HepG2 (cell line): Measurements from ENCODE around the gene UQCRC2. TPM values are rescaled to one million over a fixed set of nuclear protein-coding genes. Genes with fewer than 3 reads are reported as not detected.

Source experiments
- ATAC-seq: fragments of 200-7000 bp; cut with Tn5 transposase; 3 replicates; pipeline ENCODE4 v1.9.1; 2020; ENCODE audit warnings: mild to moderate bottlenecking, moderate library complexity
- BruUV-seq: library from RNA; stranded (reverse); fragments of 400-500 nt; replicated peaks from 2 replicates; lab custom pipeline; 2021; lab: Mats Ljungman, UMichigan
- CTCF ChIA-PET: fragments of 300-600 bp; formaldehyde crosslinking; extraction: SDS; loops from one replicate; lab custom pipeline; 2021; ENCODE audit warnings: low total read pairs, inconsistent platforms, low intra/inter-chr PET ratio; lab: Yijun Ruan, JAX
- POLR2A ChIA-PET: fragments of 350-600 bp; sonication (Branson Sonifier 250); formaldehyde crosslinking; loops from one replicate; lab custom pipeline; 2020; ENCODE audit warnings: antibody characterized with exemption, inconsistent platforms; lab: Yijun Ruan, JAX
- DNase-seq: peaks from one replicate; pipeline ENCODE4 v3.0.0-alpha.2; 2015; ENCODE audit warnings: low spot score
- FAIRE-seq: peaks from 3 replicates; lab custom pipeline; 2011; peaks lifted over from hg19 to GRCh38; lab: Jason Lieb, UNC
- H2AFZ ChIP-seq: one replicate; pipeline ENCODE4 v1.6.1; 2011; ENCODE audit warnings: low read length, inconsistent platforms
- H3K27ac ChIP-seq: fragments of 300-600 bp; 3 replicates; pipeline ENCODE4 v1.8.0; 2011; ENCODE audit warnings: mixed run types, mild to moderate bottlenecking, mixed read lengths, low read length, inconsistent platforms; ENCODE audit not compliant: insufficient read depth; ENCODE audit errors: extremely low read length
- H3K27me3 ChIP-seq, 2 experiments: fragments of 200-600 bp in 1 of 2; 2 replicates in 1 of 2; 3 replicates in 1 of 2; pipeline versions ENCODE4 v1.6.0 to v1.8.0; 2011; ENCODE audit warnings: low read length in 2 of 2, mild to moderate bottlenecking in 2 of 2, moderate library complexity in 2 of 2, inconsistent platforms in 1 of 2; ENCODE audit not compliant: insufficient read depth in 2 of 2, control insufficient read depth in 1 of 2
- H3K36me3 ChIP-seq, 2 experiments: fragments of 200-600 bp in 1 of 2; replicated peaks in 1 of 2; 2 replicates in 1 of 2; 3 replicates in 1 of 2; pipeline versions ENCODE4 v1.5.1 to v1.8.0; 2011; ENCODE audit warnings: low read length in 2 of 2, inconsistent platforms in 1 of 2; ENCODE audit not compliant: insufficient read depth in 2 of 2, control insufficient read depth in 1 of 2
- H3K4me1 ChIP-seq: 2 replicates; pipeline ENCODE4 v1.5.1; 2012; ENCODE audit warnings: low read length, inconsistent platforms; ENCODE audit not compliant: insufficient read depth
- H3K4me2 ChIP-seq: 2 replicates; pipeline ENCODE4 v1.6.0; 2011; ENCODE audit warnings: low read depth, low read length, inconsistent platforms
- H3K4me3 ChIP-seq, 3 experiments: fragments of 200-600 bp in 1 of 3; sonication (generic), shearing (Covaris generic) in 1 of 3; replicated peaks in 1 of 3; 2 replicates each; pipeline ENCODE4 v1.5.1; 2011 to 2016; ENCODE audit warnings: low read length in 3 of 3, inconsistent platforms in 2 of 3, low read depth in 2 of 3, mild to moderate bottlenecking in 2 of 3, control low read depth in 1 of 3, mixed read lengths in 1 of 3; ENCODE audit not compliant: insufficient read depth in 1 of 3
- H3K79me2 ChIP-seq: one replicate; pipeline ENCODE4 v1.6.1; 2011; ENCODE audit warnings: low read length, inconsistent platforms; ENCODE audit not compliant: insufficient read depth
- H3K9ac ChIP-seq: 2 replicates; pipeline ENCODE4 v1.6.0; 2011; ENCODE audit warnings: mild to moderate bottlenecking, low read depth, low read length, inconsistent platforms; ENCODE audit not compliant: insufficient read depth
- H3K9me3 ChIP-seq: 2 replicates; pipeline ENCODE4 v1.5.1; 2012; ENCODE audit warnings: mild to moderate bottlenecking, low read length
- H4K20me1 ChIP-seq: 2 replicates; pipeline ENCODE4 v1.6.0; 2011; ENCODE audit warnings: inconsistent platforms, mild to moderate bottlenecking, low read length, moderate library complexity; ENCODE audit not compliant: insufficient read depth
- DPF2 ChIP-seq: sonication (generic); formaldehyde crosslinking; IDR thresholded peaks from 2 replicates; pipeline ENCODE4 v1.4.0; 2020; ENCODE audit warnings: mild to moderate bottlenecking, low read depth, missing genetic modification reagents, borderline replicate concordance
- FOXK1 ChIP-seq: sonication (generic); formaldehyde crosslinking; IDR thresholded peaks from 2 replicates; pipeline ENCODE4 v1.4.0; 2020; ENCODE audit warnings: low read depth, missing genetic modification reagents, borderline replicate concordance
- HOXA7 ChIP-seq: sonication (generic); formaldehyde crosslinking; IDR thresholded peaks from 2 replicates; pipeline ENCODE4 v1.8.1; 2022; ENCODE audit warnings: mild to moderate bottlenecking, missing genetic modification reagents, moderate library complexity
- MTF2 ChIP-seq: sonication (generic); formaldehyde crosslinking; IDR thresholded peaks from 2 replicates; pipeline ENCODE4 v1.5.0; 2020; ENCODE audit warnings: missing genetic modification reagents, borderline replicate concordance
- POLR2AphosphoS5 ChIP-seq: IDR thresholded peaks from 2 replicates; pipeline ENCODE4 v1.6.1; 2012; ENCODE audit warnings: low read depth, low read length
- RAD21 ChIP-seq: fragments of 450-650 bp; formaldehyde crosslinking; IDR thresholded peaks from 2 replicates; pipeline ENCODE4 v1.5.0; 2020; ENCODE audit warnings: mild to moderate bottlenecking
- SKI ChIP-seq: fragments of 450-650 bp; IDR thresholded peaks from one replicate; pipeline ENCODE4 v1.6.1; 2018; ENCODE audit warnings: mild to moderate bottlenecking; ENCODE audit not compliant: partially characterized antibody
- SRY ChIP-seq: sonication (generic); formaldehyde crosslinking; IDR thresholded peaks from 2 replicates; pipeline ENCODE4 v1.8.0; 2022; ENCODE audit warnings: mild to moderate bottlenecking, missing genetic modification reagents
- TEAD3 ChIP-seq: optimal IDR thresholded peaks from 2 replicates; pipeline ENCODE3; 2016; ENCODE audit warnings: borderline replicate concordance
- ZNF407 ChIP-seq: sonication (generic); formaldehyde crosslinking; IDR thresholded peaks from one replicate; pipeline ENCODE4 v1.5.1; 2020; ENCODE audit warnings: mild to moderate bottlenecking, missing genetic modification reagents; ENCODE audit errors: not compliant biosample characterization
- WGBS: methylation state at CpG from one replicate; pipeline ENCODE4 v1.1.6; 2017; ENCODE audit warnings: low lambda C conversion rate; 5-methylcytosine and 5-hydroxymethylcytosine counted together
- in situ Hi-C: cut with HindIII; loops from 2 replicates; pipeline ENCODE4 v1.10.0; 2017; ENCODE audit warnings: low pct_unique_long_range_greater_than_20kb; ENCODE audit not compliant: extremely low pct_ligation_motif_present
- intact Hi-C: fragments of 100-400 bp; cut with micrococcal nuclease; formaldehyde crosslinking; loops from one replicate; pipeline ENCODE4 v1.10.0; 2022; ENCODE audit not compliant: unreplicated experiment
- polyA plus RNA-seq, 8 experiments: library from polyadenylated mRNA; depleted of rRNA in 3 of 8; stranded (reverse) in 7 of 8; unstranded in 1 of 8; fragments of >200 nt; fragmentation: Illumina TruSeq in 4 of 8; extraction: Trizol in 4 of 8; gene quantifications; 2 replicates each; pipeline versions ENCODE4 v1.2.1 to v1.2.3, GENCODE V29; 2011 to 2016; ENCODE audit warnings: low read depth in 4 of 8, missing spikeins in 1 of 8, mixed read lengths in 1 of 8; ENCODE audit not compliant: insufficient read depth in 1 of 8
- total RNA-seq, 5 experiments: library from RNA; depleted of rRNA; stranded (reverse); fragments of >200 nt; fragmentation: Illumina TruSeq; extraction: Trizol; gene quantifications; 2 replicates each; pipeline ENCODE4 v1.2.3, GENCODE V29; 2016; ENCODE audit warnings: low read depth in 1 of 5
- TF ChIP-seq, protein P1 (sequence below): IDR thresholded peaks from 2 replicates; pipeline ENCODE4 v1.6.1; 2012; ENCODE audit warnings: low read length, improper control_type of control experiment

UQCRC2 gene
- total and polyA plus RNA-seq, 2 of the 13 experiments (the other 11 are each of a cell fraction or from before 2014, with no cell fraction given): 442 to 536 TPM

GRCh38 chr16:22003195-22003594, 50.0 kb downstream of the UQCRC2 start:
- no peak for DNase-seq
- intact Hi-C loops: no loop called here
- CTCF ChIA-PET: interaction anchor here (7.2 kb wide), 1 partner anchor 74 kb away, joined by 169 read pairs; no protein-coding TSS in a partner anchor
- TF ChIP-seq RAD21 (no peak), SKI (no peak), DPF2 (CRISPR knock-in tag) (no peak), ZNF407 (CRISPR knock-in tag) (no peak), FOXK1 (CRISPR knock-in tag) (no peak), MTF2 (CRISPR knock-in tag) (no peak), SRY (no peak), POLR2AphosphoS5 (no peak), TEAD3 (CRISPR knock-in tag) (no peak), HOXA7 (CRISPR knock-in tag) (no peak)
- TF ChIP-seq, protein P1, sequence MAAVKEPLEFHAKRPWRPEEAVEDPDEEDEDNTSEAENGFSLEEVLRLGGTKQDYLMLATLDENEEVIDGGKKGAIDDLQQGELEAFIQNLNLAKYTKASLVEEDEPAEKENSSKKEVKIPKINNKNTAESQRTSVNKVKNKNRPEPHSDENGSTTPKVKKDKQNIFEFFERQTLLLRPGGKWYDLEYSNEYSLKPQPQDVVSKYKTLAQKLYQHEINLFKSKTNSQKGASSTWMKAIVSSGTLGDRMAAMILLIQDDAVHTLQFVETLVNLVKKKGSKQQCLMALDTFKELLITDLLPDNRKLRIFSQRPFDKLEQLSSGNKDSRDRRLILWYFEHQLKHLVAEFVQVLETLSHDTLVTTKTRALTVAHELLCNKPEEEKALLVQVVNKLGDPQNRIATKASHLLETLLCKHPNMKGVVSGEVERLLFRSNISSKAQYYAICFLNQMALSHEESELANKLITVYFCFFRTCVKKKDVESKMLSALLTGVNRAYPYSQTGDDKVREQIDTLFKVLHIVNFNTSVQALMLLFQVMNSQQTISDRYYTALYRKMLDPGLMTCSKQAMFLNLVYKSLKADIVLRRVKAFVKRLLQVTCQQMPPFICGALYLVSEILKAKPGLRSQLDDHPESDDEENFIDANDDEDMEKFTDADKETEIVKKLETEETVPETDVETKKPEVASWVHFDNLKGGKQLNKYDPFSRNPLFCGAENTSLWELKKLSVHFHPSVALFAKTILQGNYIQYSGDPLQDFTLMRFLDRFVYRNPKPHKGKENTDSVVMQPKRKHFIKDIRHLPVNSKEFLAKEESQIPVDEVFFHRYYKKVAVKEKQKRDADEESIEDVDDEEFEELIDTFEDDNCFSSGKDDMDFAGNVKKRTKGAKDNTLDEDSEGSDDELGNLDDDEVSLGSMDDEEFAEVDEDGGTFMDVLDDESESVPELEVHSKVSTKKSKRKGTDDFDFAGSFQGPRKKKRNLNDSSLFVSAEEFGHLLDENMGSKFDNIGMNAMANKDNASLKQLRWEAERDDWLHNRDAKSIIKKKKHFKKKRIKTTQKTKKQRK: no peak

More at GRCh38 chr16:22003195-22003594, 50.0 kb downstream of the UQCRC2 start:
- Histone ChIP-seq H3K27ac (no peak overlapping the region), H3K4me2 (no peak overlapping the region), H3K79me2 (peaks cover under 1% of the 10 kb centered on the region), H3K27me3 (peaks cover 0 to 11% of the 10 kb centered on the region in 2 experiments; a peak in 1 of 5 replicates), H3K9ac (no peak overlapping the region), H3K9me3 (no peaks in the 10 kb centered on the region), H2AFZ (no peak overlapping the region), H4K20me1 (no peaks in the 10 kb centered on the region), H3K36me3 (no peaks in the 10 kb centered on the region), H3K4me3 (no peak overlapping the region), H3K4me1 (peaks cover 55% of the 10 kb centered on the region)
- POLR2A ChIA-PET: no interaction called here
- FAIRE-seq (no peak), ATAC-seq (no peak)
- 52% methylated on average over 4 of the region's 4 CpGs for WGBS
- in situ Hi-C loops: loop anchor here (5.0 kb wide), 1 partner anchor 74 kb away; no protein-coding TSS in a partner anchor
- BruUV-seq: no TSS peak
